ENCODE data around the gene IRAK1BP1. TPM values are rescaled to one million over a fixed set of nuclear protein-coding genes. Genes with fewer than 3 reads are reported as not detected.
A peak's percentile ranks its signal among the peaks of the same experiment; 100 is the strongest.
"Not testable (repeated sequence)": the region's sequence is repeated elsewhere in the genome, so short reads cannot be mapped to it uniquely, and the experiment has no call there.

The IRAK1BP1 gene
- total and polyA plus RNA-seq, 9 donors = 2.5 to 4.8 (median 3.8) TPM

DNA sequence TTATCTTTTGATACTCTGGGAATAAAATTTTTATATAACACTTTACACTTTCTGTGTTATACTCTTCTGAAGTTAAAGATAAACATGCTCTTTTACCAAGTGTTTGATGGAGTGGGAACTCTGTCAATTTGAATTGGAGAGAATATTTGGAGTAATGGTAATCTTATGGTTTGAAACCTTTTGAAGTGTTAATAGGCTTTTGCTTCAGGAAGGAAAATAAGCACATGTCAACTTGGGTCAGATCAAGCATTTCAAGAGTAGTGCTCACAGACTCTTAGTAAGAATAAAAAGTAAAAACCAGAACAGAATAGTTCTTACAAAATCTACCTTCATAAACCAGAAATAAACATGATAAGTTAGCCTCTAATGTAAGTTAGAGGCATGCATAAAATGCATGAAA lies 24.4 kb upstream of the IRAK1BP1 start:
- Histone ChIP-seq H3K9me3 (replicated peaks; ENCODE audit: control insufficient read depth, low read depth, low read length) (no peaks in the 10 kb centered on the region), H3K4me1 (ENCODE audit: control insufficient read depth, insufficient read depth, low read length) (no peaks in the 10 kb centered on the region), H3K27me3 (ENCODE audit: control insufficient read depth, insufficient read depth, low read length) (no peaks in the 10 kb centered on the region), H3K36me3 (ENCODE audit: control insufficient read depth, insufficient read depth, low read length) (no peaks in the 10 kb centered on the region), H3K27ac (ENCODE audit: low read length) (no peak overlapping the region), H3K4me3 (ENCODE audit: low read length) (no peak overlapping the region)
- no peak for DNase-seq

DNA sequence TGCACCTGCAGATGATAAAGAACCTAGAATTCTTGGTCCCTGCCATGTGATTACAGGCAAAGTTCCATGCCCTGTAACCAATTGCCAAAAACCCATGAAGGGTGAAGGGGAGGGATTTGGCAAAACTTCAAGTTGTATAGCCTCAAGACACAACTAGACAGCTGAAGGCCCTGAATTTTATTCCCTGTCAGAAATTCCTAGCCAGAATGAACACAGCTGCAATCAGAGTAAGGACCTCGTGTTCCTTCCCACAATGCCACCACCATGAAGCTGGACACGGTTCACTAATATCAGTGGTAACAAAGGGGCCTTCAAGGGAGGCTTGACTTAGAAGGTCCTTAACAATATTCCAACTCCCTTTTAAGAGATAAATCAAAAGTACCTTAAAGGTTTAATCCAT lies 22.5 kb upstream of the IRAK1BP1 start:
- peak; percentile 5 for DNase-seq
- WGBS (ENCODE audit: insufficient coverage) = no CpG with 5 or more reads among the region's 2 CpGs
- Histone ChIP-seq H3K9me3 (replicated peaks; ENCODE audit: control insufficient read depth, low read depth, low read length) (no peaks in the 10 kb centered on the region), H3K36me3 (ENCODE audit: control insufficient read depth, insufficient read depth, low read length) (no peaks in the 10 kb centered on the region), H3K4me1 (ENCODE audit: control insufficient read depth, insufficient read depth, low read length) (no peaks in the 10 kb centered on the region), H3K4me3 (ENCODE audit: low read length) (no peak overlapping the region), H3K27me3 (ENCODE audit: control insufficient read depth, insufficient read depth, low read length) (no peaks in the 10 kb centered on the region), H3K27ac (ENCODE audit: low read length) (no peak overlapping the region)

GRCh38 chr6:78845567-78845966 lies 21.8 kb upstream of the IRAK1BP1 start:
- no CpG with 5 or more reads among the region's 1 CpG for WGBS (ENCODE audit: insufficient coverage)
- Histone ChIP-seq H3K9me3 (replicated peaks; ENCODE audit: control insufficient read depth, low read depth, low read length) (no peaks in the 10 kb centered on the region), H3K36me3 (ENCODE audit: control insufficient read depth, insufficient read depth, low read length) (no peaks in the 10 kb centered on the region), H3K4me1 (ENCODE audit: control insufficient read depth, insufficient read depth, low read length) (no peaks in the 10 kb centered on the region), H3K4me3 (ENCODE audit: low read length) (no peak overlapping the region), H3K27me3 (ENCODE audit: control insufficient read depth, insufficient read depth, low read length) (no peaks in the 10 kb centered on the region), H3K27ac (ENCODE audit: low read length) (no peak overlapping the region)
- DNase-seq = no peak

DNA sequence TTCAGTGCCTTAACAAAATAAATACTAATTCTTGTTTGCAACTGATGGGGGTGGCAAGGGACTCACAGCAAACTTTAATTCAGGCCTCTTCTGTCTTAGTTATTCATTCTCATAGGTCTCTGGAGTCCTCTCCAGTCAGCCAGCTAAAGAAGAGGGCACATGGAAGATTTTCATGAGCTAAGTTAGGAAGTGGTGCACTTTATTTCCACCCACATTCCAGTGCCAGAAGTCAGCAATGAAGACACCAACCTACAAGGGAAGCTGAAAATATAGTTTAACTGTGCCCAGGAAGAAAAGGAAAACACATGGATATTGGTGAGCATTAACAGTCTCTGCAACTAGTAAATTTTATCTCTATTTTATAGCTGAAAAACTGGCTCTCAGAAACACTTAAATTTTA lies 16.7 kb upstream of the IRAK1BP1 start:
- H3K4me1 ChIP-seq (ENCODE audit: control insufficient read depth, insufficient read depth, low read length) = no peaks in the 10 kb centered on the region
- no peak overlapping the region for H3K4me3 ChIP-seq (ENCODE audit: low read length)
- no peak overlapping the region for H3K27ac ChIP-seq (ENCODE audit: low read length)
- no peaks in the 10 kb centered on the region for H3K27me3 ChIP-seq (ENCODE audit: control insufficient read depth, insufficient read depth, low read length)
- no peaks in the 10 kb centered on the region for H3K36me3 ChIP-seq (ENCODE audit: control insufficient read depth, insufficient read depth, low read length)
- H3K9me3 ChIP-seq (replicated peaks; ENCODE audit: control insufficient read depth, low read depth, low read length) = no peaks in the 10 kb centered on the region
- no peak for DNase-seq

DNA sequence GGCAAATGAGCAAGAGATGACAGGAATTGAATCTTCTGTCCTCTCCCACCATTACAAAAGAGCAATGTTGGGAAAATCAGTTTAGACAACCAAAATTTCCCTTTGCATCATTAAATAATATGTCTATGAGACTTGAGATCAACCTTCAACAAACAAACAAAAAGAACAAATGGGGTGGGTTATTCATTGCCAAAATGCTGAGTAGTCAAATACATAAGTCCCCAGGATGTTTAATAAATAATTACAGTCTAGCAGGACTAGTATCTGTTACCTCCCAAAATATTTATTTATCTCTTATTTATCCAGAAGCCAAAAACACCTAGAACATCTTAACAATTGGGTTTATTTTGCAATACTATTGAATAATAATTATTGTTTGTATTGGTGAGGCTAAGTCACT lies 16.2 kb upstream of the IRAK1BP1 start:
- H3K4me3 ChIP-seq (ENCODE audit: low read length) = no peak overlapping the region
- no peaks in the 10 kb centered on the region for H3K9me3 ChIP-seq (replicated peaks; ENCODE audit: control insufficient read depth, low read depth, low read length)
- no peaks in the 10 kb centered on the region for H3K36me3 ChIP-seq (ENCODE audit: control insufficient read depth, insufficient read depth, low read length)
- H3K4me1 ChIP-seq (ENCODE audit: control insufficient read depth, insufficient read depth, low read length) = no peaks in the 10 kb centered on the region
- no peak overlapping the region for H3K27ac ChIP-seq (ENCODE audit: low read length)
- DNase-seq = no peak
- no peaks in the 10 kb centered on the region for H3K27me3 ChIP-seq (ENCODE audit: control insufficient read depth, insufficient read depth, low read length)

DNA sequence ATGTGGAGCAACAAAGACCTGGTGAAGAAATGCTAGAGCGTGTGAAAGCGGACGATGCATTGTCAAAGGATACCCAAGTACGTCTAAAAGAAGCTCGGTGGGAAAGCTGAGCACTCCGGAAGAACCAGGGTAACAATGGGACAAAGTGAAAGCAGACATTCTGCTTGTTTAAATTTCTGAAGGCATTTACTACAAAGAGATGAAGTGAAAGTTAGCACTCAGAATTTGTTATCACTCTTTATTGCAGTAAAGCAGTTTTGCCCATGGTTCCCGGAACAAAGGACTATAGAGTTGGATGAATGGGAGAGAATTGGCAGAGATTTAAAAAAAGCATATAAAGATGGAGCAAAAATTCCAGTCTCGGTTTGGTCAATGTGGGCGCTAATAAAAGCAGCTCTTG lies 12.8 kb upstream of the IRAK1BP1 start:
- Histone ChIP-seq H3K36me3 (ENCODE audit: control insufficient read depth, insufficient read depth, low read length) (no peaks in the 10 kb centered on the region), H3K4me1 (ENCODE audit: control insufficient read depth, insufficient read depth, low read length) (no peaks in the 10 kb centered on the region), H3K27me3 (ENCODE audit: control insufficient read depth, insufficient read depth, low read length) (no peaks in the 10 kb centered on the region), H3K27ac (ENCODE audit: low read length) (no peak overlapping the region), H3K9me3 (replicated peaks; ENCODE audit: control insufficient read depth, low read depth, low read length) (peaks cover 2% of the 10 kb centered on the region), H3K4me3 (ENCODE audit: low read length) (no peak overlapping the region)
- no peak for DNase-seq
- WGBS (ENCODE audit: insufficient coverage) = 88% methylated on average over 9 of the region's 9 CpGs

DNA sequence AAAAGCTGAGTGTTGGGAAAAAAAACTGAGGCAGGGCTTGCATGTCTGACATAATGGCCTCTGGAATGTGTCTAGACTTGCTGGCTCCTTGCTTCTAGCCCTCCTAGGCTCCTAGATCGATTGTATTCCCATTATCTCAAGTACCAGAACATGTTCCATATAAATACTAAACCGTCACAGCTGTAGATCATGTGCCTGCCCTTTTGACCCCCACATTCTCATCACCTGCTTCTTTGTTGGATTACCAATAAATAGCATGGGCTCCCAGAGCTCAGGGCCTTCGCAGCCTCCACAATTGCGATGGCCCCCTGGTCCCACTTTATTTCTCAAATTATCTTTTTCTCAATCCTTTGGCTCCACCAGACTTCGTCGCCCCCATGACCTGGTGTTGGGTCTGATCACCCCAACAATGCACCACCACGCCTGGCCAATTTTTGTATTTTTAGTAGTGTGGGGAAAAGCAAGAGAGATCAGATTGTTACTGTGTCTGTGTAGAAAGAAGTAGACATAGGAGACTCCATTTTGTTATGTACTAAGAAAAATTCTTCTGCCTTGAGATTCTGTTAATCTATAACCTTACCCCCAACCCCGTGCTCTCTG lies 8.9 kb upstream of the IRAK1BP1 start:
- not testable (repeated sequence) for H3K4me3 ChIP-seq (ENCODE audit: low read length); H3K4me1 ChIP-seq (ENCODE audit: control insufficient read depth, insufficient read depth, low read length); DNase-seq; H3K27me3 ChIP-seq (ENCODE audit: control insufficient read depth, insufficient read depth, low read length); H3K27ac ChIP-seq (ENCODE audit: low read length); H3K9me3 ChIP-seq (replicated peaks; ENCODE audit: control insufficient read depth, low read depth, low read length); H3K36me3 ChIP-seq (ENCODE audit: control insufficient read depth, insufficient read depth, low read length)
- 90% methylated on average over 4 of the region's 8 CpGs for WGBS (ENCODE audit: insufficient coverage)

- no peak for DNase-seq
- peaks cover 1% of the 10 kb centered on the region for H3K4me1 ChIP-seq (ENCODE audit: control insufficient read depth, insufficient read depth, low read length)
- H3K27ac ChIP-seq (ENCODE audit: low read length) = no peak overlapping the region
- peaks cover 2% of the 10 kb centered on the region for H3K9me3 ChIP-seq (replicated peaks; ENCODE audit: control insufficient read depth, low read depth, low read length)
- no peak overlapping the region for H3K4me3 ChIP-seq (ENCODE audit: low read length)
- 82% methylated on average over 1 of the region's 2 CpGs for WGBS (ENCODE audit: insufficient coverage)
- no peaks in the 10 kb centered on the region for H3K36me3 ChIP-seq (ENCODE audit: control insufficient read depth, insufficient read depth, low read length)
- no peaks in the 10 kb centered on the region for H3K27me3 ChIP-seq (ENCODE audit: control insufficient read depth, insufficient read depth, low read length)
Measured at GRCh38 chr6:78861509-78861908, 5.8 kb upstream of the IRAK1BP1 start.

GRCh38 chr6:78863576-78863975 lies 3.8 kb upstream of the IRAK1BP1 start:
- WGBS (ENCODE audit: insufficient coverage) = 60% methylated on average over 1 of the region's 2 CpGs
- no peak for DNase-seq
- Histone ChIP-seq H3K4me1 (ENCODE audit: control insufficient read depth, insufficient read depth, low read length) (peaks cover 2% of the 10 kb centered on the region), H3K4me3 (ENCODE audit: low read length) (no peak overlapping the region), H3K27me3 (ENCODE audit: control insufficient read depth, insufficient read depth, low read length) (no peaks in the 10 kb centered on the region), H3K9me3 (replicated peaks; ENCODE audit: control insufficient read depth, low read depth, low read length) (no peaks in the 10 kb centered on the region), H3K27ac (ENCODE audit: low read length) (no peak overlapping the region), H3K36me3 (ENCODE audit: control insufficient read depth, insufficient read depth, low read length) (no peaks in the 10 kb centered on the region)

GRCh38 chr6:78864957-78865356 lies 2.4 kb upstream of the IRAK1BP1 start:
- no peaks in the 10 kb centered on the region for H3K27me3 ChIP-seq (ENCODE audit: control insufficient read depth, insufficient read depth, low read length)
- H3K9me3 ChIP-seq (replicated peaks; ENCODE audit: control insufficient read depth, low read depth, low read length) = no peaks in the 10 kb centered on the region
- no peaks in the 10 kb centered on the region for H3K36me3 ChIP-seq (ENCODE audit: control insufficient read depth, insufficient read depth, low read length)
- H3K4me3 ChIP-seq (ENCODE audit: low read length) = no peak overlapping the region
- WGBS (ENCODE audit: insufficient coverage) = 89% methylated on average over 3 of the region's 5 CpGs
- H3K27ac ChIP-seq (ENCODE audit: low read length) = no peak overlapping the region
- peak; percentile 13 for DNase-seq
- H3K4me1 ChIP-seq (ENCODE audit: control insufficient read depth, insufficient read depth, low read length) = peaks cover 2% of the 10 kb centered on the region

GRCh38 chr6:78867020-78867369 lies 356 bp upstream of the IRAK1BP1 start:
- Histone ChIP-seq H3K27ac (ENCODE audit: low read length) (peak overlapping the region; percentile 74), H3K4me3 (ENCODE audit: low read length) (peak overlapping the region; percentile 99), H3K36me3 (ENCODE audit: control insufficient read depth, insufficient read depth, low read length) (peaks cover 4% of the 10 kb centered on the region), H3K27me3 (ENCODE audit: control insufficient read depth, insufficient read depth, low read length) (no peaks in the 10 kb centered on the region), H3K9me3 (replicated peaks; ENCODE audit: control insufficient read depth, low read depth, low read length) (no peaks in the 10 kb centered on the region), H3K4me1 (ENCODE audit: control insufficient read depth, insufficient read depth, low read length) (peaks cover 2% of the 10 kb centered on the region)
- 0% methylated on average over 9 of the region's 13 CpGs for WGBS (ENCODE audit: insufficient coverage)
- DNase-seq = no peak

Data from muscle of leg (tissue), 11 donors.